NCI-H2227 (cell line): ENCODE data around the gene LMOD3.

Experiments
- DNase-seq: peaks from one replicate; lab custom pipeline; 2025; ENCODE audit not compliant: unreplicated experiment; lab: John Stamatoyannopoulos, UW

Gene LMOD3

GRCh38 chr3:69122403-69122802 lies at the start of gene LMOD3:
TSS of gene LMOD3 (minus strand) at chr3:69122595. CDS start at chr3:69122386, 209 bp downstream.
- no peak for DNase-seq

GRCh38 chr3:69172058-69172457 lies 49.7 kb upstream of the LMOD3 start:
- no peak for DNase-seq

GRCh38 chr3:69166446-69166845 lies 44.1 kb upstream of the LMOD3 start:
- DNase-seq = no peak

- no peak for DNase-seq
Observed at GRCh38 chr3:69165744-69166143, 43.3 kb upstream of the LMOD3 start.

- no peak for DNase-seq
Observed at GRCh38 chr3:69164296-69164695, 41.9 kb upstream of the LMOD3 start.

- DNase-seq = no peak
Observed at GRCh38 chr3:69162308-69162980, 40.0 kb upstream of the LMOD3 start.

- peak; percentile 54 for DNase-seq
Observed at GRCh38 chr3:69161587-69162307, 39.4 kb upstream of the LMOD3 start.

GRCh38 chr3:69160525-69160924 lies 38.1 kb upstream of the LMOD3 start:
- no peak for DNase-seq

GRCh38 chr3:69160107-69160506 lies 37.7 kb upstream of the LMOD3 start:
- DNase-seq = no peak

GRCh38 chr3:69149586-69149985 lies 27.2 kb upstream of the LMOD3 start:
- DNase-seq = no peak

- DNase-seq = no peak
Observed at GRCh38 chr3:69145688-69146087, 23.3 kb upstream of the LMOD3 start.

- peak; percentile 11 for DNase-seq
Observed at GRCh38 chr3:69144631-69145245, 22.3 kb upstream of the LMOD3 start.

GRCh38 chr3:69143612-69144011 lies 21.2 kb upstream of the LMOD3 start:
- DNase-seq = no peak

- no peak for DNase-seq
Observed at GRCh38 chr3:69142797-69143454, 20.5 kb upstream of the LMOD3 start.

- DNase-seq = no peak
Observed at GRCh38 chr3:69142090-69142489, 19.7 kb upstream of the LMOD3 start.

GRCh38 chr3:69141313-69141712 lies 18.9 kb upstream of the LMOD3 start:
- DNase-seq = no peak

- no peak for DNase-seq
Observed at GRCh38 chr3:69137412-69137811, 15.0 kb upstream of the LMOD3 start.

- DNase-seq = no peak
Observed at GRCh38 chr3:69137005-69137404, 14.6 kb upstream of the LMOD3 start.

- no peak for DNase-seq
Observed at GRCh38 chr3:69130689-69131088, 8.3 kb upstream of the LMOD3 start.

GRCh38 chr3:69129531-69129930 lies 7.1 kb upstream of the LMOD3 start:
- DNase-seq = no peak

- DNase-seq = no peak
Observed at GRCh38 chr3:69128509-69128908, 6.1 kb upstream of the LMOD3 start.

GRCh38 chr3:69126999-69127398 lies 4.6 kb upstream of the LMOD3 start:
- DNase-seq = no peak
